DND-41 (cell line): ENCODE results near the gene COL4A2.

Experiments
- CTCF ChIP-seq: IDR thresholded peaks from 2 replicates; pipeline ENCODE4 v1.5.1; 2012; ENCODE audit warnings: borderline replicate concordance, low read length, moderate library complexity, mild to moderate bottlenecking; ENCODE audit not compliant: poor library complexity, severe bottlenecking; ENCODE audit errors: extremely low read depth
- EZH2 ChIP-seq: IDR thresholded peaks from 3 replicates; pipeline ENCODE4 v1.6.1; 2012; ENCODE audit warnings: borderline replicate concordance, low read depth, mild to moderate bottlenecking, moderate library complexity, low read length, inconsistent platforms; ENCODE audit not compliant: severe bottlenecking

GRCh38 chr13:110334256-110334655 is 27.2 kb downstream of the COL4A2 start:
- TF ChIP-seq CTCF, result no peak
- no peak for TF ChIP-seq EZH2
